Measurements from ENCODE around the gene SPTY2D1. TPM values are rescaled to one million over a fixed set of nuclear protein-coding genes. Genes with fewer than 3 reads are reported as not detected.

Gene SPTY2D1
- total and polyA plus RNA-seq, 2 experiments from 2014 or later = 5.9 to 14.1 TPM

DNA sequence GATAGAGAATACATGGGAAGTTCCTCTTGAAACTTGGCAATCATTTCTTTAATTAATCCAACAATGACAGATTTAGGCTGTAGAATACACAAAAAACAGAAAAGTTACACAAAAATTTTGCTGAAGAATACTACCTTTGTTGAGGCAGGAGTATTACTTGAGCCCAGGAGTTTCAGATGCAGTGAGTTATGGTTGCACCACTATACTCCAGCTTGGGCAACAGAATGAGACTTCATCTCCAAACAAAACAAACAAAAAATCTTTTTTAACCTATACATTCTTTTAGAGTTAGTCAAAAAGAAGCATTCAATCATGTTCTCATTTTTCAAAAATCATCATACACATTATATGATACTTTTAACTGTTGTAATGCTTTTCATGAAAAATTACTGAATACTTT lies 67.7 kb downstream of the SPTY2D1 start:
- Histone ChIP-seq H3F3A (replicated peaks; ENCODE audit: low read depth) (no peaks in the 10 kb centered on the region), H3K27ac (ENCODE audit: low read depth) (no peak overlapping the region), H3K27me3 (ENCODE audit: insufficient read depth) (no peaks in the 10 kb centered on the region), H3K9me2 (ENCODE audit: insufficient read depth) (no peaks in the 10 kb centered on the region), H3K79me2 (replicated peaks; ENCODE audit: insufficient read depth) (no peaks in the 10 kb centered on the region), H3K36me3 (ENCODE audit: insufficient read depth) (no peaks in the 10 kb centered on the region), H3K4me2 (no peak overlapping the region), H4K20me1 (replicated peaks; ENCODE audit: insufficient read depth) (no peaks in the 10 kb centered on the region), H2AFZ (no peak overlapping the region), H3K4me3 (no peak overlapping the region), H3K4me1 (ENCODE audit: insufficient read depth) (peaks cover 9% of the 10 kb centered on the region)
- no peak for DNase-seq (ENCODE audit: low spot score)
- H3K36me3 Mint-ChIP-seq (ENCODE audit: low read depth) = 0 out of 3 replicates have a peak, but pooled peaks cover 3% of the 10 kb centered on the region
- peaks cover 6% of the 10 kb centered on the region; the same call in 2 of the 3 replicates for H3K4me1 Mint-ChIP-seq
- ATAC-seq = no peak
- no peak overlapping the region for H3K27ac Mint-ChIP-seq
- TF ChIP-seq, protein P1, sequence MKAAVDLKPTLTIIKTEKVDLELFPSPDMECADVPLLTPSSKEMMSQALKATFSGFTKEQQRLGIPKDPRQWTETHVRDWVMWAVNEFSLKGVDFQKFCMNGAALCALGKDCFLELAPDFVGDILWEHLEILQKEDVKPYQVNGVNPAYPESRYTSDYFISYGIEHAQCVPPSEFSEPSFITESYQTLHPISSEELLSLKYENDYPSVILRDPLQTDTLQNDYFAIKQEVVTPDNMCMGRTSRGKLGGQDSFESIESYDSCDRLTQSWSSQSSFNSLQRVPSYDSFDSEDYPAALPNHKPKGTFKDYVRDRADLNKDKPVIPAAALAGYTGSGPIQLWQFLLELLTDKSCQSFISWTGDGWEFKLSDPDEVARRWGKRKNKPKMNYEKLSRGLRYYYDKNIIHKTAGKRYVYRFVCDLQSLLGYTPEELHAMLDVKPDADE (IDR thresholded peaks at IDR 0.05) = no peak
- TF ChIP-seq NANOG (IDR thresholded peaks at IDR 0.05; ENCODE audit: borderline replicate concordance) (no peak), ZNF114 (CRISPR knock-in tag; IDR thresholded peaks at IDR 0.05) (no peak), ZNF331 (CRISPR knock-in tag; IDR thresholded peaks at IDR 0.05; ENCODE audit: low read depth) (no peak), POLR2AphosphoS5 (IDR thresholded peaks at IDR 0.05; ENCODE audit: low read depth) (no peak), STAT1 (IDR thresholded peaks at IDR 0.05; ENCODE audit: unreplicated experiment) (no peak), CREB1 (CRISPR knock-in tag; IDR thresholded peaks at IDR 0.05; ENCODE audit: low read depth) (no peak)
- TF ChIP-seq, protein P2, sequence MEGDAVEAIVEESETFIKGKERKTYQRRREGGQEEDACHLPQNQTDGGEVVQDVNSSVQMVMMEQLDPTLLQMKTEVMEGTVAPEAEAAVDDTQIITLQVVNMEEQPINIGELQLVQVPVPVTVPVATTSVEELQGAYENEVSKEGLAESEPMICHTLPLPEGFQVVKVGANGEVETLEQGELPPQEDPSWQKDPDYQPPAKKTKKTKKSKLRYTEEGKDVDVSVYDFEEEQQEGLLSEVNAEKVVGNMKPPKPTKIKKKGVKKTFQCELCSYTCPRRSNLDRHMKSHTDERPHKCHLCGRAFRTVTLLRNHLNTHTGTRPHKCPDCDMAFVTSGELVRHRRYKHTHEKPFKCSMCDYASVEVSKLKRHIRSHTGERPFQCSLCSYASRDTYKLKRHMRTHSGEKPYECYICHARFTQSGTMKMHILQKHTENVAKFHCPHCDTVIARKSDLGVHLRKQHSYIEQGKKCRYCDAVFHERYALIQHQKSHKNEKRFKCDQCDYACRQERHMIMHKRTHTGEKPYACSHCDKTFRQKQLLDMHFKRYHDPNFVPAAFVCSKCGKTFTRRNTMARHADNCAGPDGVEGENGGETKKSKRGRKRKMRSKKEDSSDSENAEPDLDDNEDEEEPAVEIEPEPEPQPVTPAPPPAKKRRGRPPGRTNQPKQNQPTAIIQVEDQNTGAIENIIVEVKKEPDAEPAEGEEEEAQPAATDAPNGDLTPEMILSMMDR (conservative IDR thresholded peaks at IDR 0.05; ENCODE audit: low read depth in 2 of 2) = no peak
- TF ChIP-seq, protein P3, sequence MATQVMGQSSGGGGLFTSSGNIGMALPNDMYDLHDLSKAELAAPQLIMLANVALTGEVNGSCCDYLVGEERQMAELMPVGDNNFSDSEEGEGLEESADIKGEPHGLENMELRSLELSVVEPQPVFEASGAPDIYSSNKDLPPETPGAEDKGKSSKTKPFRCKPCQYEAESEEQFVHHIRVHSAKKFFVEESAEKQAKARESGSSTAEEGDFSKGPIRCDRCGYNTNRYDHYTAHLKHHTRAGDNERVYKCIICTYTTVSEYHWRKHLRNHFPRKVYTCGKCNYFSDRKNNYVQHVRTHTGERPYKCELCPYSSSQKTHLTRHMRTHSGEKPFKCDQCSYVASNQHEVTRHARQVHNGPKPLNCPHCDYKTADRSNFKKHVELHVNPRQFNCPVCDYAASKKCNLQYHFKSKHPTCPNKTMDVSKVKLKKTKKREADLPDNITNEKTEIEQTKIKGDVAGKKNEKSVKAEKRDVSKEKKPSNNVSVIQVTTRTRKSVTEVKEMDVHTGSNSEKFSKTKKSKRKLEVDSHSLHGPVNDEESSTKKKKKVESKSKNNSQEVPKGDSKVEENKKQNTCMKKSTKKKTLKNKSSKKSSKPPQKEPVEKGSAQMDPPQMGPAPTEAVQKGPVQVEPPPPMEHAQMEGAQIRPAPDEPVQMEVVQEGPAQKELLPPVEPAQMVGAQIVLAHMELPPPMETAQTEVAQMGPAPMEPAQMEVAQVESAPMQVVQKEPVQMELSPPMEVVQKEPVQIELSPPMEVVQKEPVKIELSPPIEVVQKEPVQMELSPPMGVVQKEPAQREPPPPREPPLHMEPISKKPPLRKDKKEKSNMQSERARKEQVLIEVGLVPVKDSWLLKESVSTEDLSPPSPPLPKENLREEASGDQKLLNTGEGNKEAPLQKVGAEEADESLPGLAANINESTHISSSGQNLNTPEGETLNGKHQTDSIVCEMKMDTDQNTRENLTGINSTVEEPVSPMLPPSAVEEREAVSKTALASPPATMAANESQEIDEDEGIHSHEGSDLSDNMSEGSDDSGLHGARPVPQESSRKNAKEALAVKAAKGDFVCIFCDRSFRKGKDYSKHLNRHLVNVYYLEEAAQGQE (IDR thresholded peaks at IDR 0.05; ENCODE audit: unreplicated experiment) = no peak
- H3K9me3 Mint-ChIP-seq = no peaks in the 10 kb centered on the region
- H3K4me3 Mint-ChIP-seq = no peak overlapping the region
- peaks cover 3% of the 10 kb centered on the region for H3K27me3 Mint-ChIP-seq (ENCODE audit: insufficient read depth, low read depth, poor library complexity)

DNA sequence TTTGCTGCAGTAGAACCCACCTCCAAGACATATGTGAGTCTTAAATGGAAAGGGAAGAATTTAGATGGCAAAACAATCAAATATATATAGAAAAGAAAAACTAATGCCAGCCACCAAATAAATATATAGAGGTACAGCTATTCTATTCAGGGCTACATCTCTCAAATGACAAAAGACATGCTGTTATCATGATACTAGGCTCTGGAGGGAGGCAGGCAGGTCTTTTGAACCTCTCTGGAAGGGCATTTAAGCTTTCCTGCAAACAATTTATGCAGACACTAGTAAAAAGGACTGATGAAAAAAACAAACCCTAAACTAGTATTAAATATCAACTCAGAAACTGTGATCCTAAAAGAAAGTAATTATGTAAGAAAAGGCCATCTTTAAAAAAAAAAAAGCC lies 70.0 kb downstream of the SPTY2D1 start:
- Mint-ChIP-seq H3K4me3 (no peak overlapping the region), H3K4me1 (peaks cover 6% of the 10 kb centered on the region; the same call in 2 of the 3 replicates), H3K27ac (no peak overlapping the region; the same call in 1 of the 2 replicates), H3K27me3 (ENCODE audit: insufficient read depth, low read depth, poor library complexity) (peaks cover 5% of the 10 kb centered on the region), H3K9me3 (no peaks in the 10 kb centered on the region), H3K36me3 (ENCODE audit: low read depth) (no peaks in the 10 kb centered on the region; the same call in 2 of the 3 replicates)
- Histone ChIP-seq H3K27me3 (ENCODE audit: insufficient read depth) (no peaks in the 10 kb centered on the region), H4K20me1 (replicated peaks; ENCODE audit: insufficient read depth) (no peaks in the 10 kb centered on the region; the same call in 1 of the 2 replicates), H3K9me2 (ENCODE audit: insufficient read depth) (no peaks in the 10 kb centered on the region), H3K4me3 (no peak overlapping the region), H3K4me2 (peak overlapping the region; percentile 30; the same call in 1 of the 2 replicates), H2AFZ (no peak overlapping the region), H3K79me2 (replicated peaks; ENCODE audit: insufficient read depth) (no peaks in the 10 kb centered on the region), H3K4me1 (ENCODE audit: insufficient read depth) (peaks cover 9% of the 10 kb centered on the region), H3F3A (replicated peaks; ENCODE audit: low read depth) (no peaks in the 10 kb centered on the region), H3K27ac (ENCODE audit: low read depth) (no peak overlapping the region), H3K36me3 (ENCODE audit: insufficient read depth) (no peaks in the 10 kb centered on the region)
- DNase-seq (ENCODE audit: low spot score) (peak; percentile 13), ATAC-seq (peak; percentile 69)
- no peak for TF ChIP-seq ZNF114 (CRISPR knock-in tag; IDR thresholded peaks at IDR 0.05)
- no peak for TF ChIP-seq JUNB (IDR thresholded peaks at IDR 0.05; ENCODE audit: unreplicated experiment)
- TF ChIP-seq NANOG (IDR thresholded peaks at IDR 0.05; ENCODE audit: borderline replicate concordance) = no peak
- TF ChIP-seq CREB1 (CRISPR knock-in tag; IDR thresholded peaks at IDR 0.05; ENCODE audit: low read depth) = no peak
- TF ChIP-seq, protein P3 (IDR thresholded peaks at IDR 0.05; ENCODE audit: unreplicated experiment) = no peak
- no peak for TF ChIP-seq EZH2 (IDR thresholded peaks at IDR 0.05; ENCODE audit: low read depth, unreplicated experiment)
- TF ChIP-seq, protein P2 (conservative IDR thresholded peaks at IDR 0.05; ENCODE audit: low read depth in 2 of 2) = no peak

All from GM23338 (cell line).